ENCODE data around the gene ANKRD6.

DNA sequence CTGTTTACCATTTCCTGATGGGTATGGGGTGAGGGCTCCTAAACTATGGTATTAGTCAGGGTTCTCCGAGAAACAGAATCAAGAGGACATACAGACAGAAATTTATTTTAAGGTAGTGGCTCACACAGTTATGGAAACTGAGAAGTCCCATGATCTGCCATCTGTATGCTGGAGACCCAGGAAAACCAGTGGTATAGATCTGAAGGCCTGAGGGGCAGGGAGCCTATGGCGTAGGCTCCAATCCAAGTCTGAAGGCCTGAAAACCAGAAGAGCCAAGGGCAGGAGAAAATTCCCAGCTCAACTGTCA is 93.6 kb downstream of the ANKRD6 start:
- TF ChIP-seq, protein P1, sequence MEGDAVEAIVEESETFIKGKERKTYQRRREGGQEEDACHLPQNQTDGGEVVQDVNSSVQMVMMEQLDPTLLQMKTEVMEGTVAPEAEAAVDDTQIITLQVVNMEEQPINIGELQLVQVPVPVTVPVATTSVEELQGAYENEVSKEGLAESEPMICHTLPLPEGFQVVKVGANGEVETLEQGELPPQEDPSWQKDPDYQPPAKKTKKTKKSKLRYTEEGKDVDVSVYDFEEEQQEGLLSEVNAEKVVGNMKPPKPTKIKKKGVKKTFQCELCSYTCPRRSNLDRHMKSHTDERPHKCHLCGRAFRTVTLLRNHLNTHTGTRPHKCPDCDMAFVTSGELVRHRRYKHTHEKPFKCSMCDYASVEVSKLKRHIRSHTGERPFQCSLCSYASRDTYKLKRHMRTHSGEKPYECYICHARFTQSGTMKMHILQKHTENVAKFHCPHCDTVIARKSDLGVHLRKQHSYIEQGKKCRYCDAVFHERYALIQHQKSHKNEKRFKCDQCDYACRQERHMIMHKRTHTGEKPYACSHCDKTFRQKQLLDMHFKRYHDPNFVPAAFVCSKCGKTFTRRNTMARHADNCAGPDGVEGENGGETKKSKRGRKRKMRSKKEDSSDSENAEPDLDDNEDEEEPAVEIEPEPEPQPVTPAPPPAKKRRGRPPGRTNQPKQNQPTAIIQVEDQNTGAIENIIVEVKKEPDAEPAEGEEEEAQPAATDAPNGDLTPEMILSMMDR (IDR thresholded peaks at IDR 0.05; ENCODE audit: insufficient read depth, low read length, poor library complexity, severe bottlenecking): no peak
- no peak for TF ChIP-seq EZH2phosphoT487 (conservative IDR thresholded peaks at IDR 0.05; ENCODE audit: low read length)
